SJSA1 (cell line): ENCODE measurements around the gene REC8. TPM values are rescaled to one million over a fixed set of nuclear protein-coding genes. Genes with fewer than 3 reads are reported as not detected.
"Not testable (repeated sequence)": the region's sequence is repeated elsewhere in the genome, so short reads cannot be mapped to it uniquely, and the experiment has no call there.

Experiments used
- DNase-seq, 2 experiments: peaks; one replicate each; pipeline ENCODE4 v3.0.0-alpha.2; 2015 to 2020; ENCODE audit warnings: low spot score in 2 of 2, low read depth in 1 of 2
- H3K27ac ChIP-seq: fragments of 250-450 bp; sonication (Bioruptor Pico); 2 replicates; pipeline ENCODE4 v1.5.1; 2020; ENCODE audit warnings: mild to moderate bottlenecking, moderate library complexity
- H3K27me3 ChIP-seq: fragments of 250-450 bp; sonication (Bioruptor Pico); replicated peaks from 2 replicates; pipeline ENCODE4 v1.5.1; 2020; ENCODE audit warnings: mild to moderate bottlenecking, moderate library complexity
- H3K36me3 ChIP-seq: fragments of 250-450 bp; sonication (Bioruptor Pico); 2 replicates; pipeline ENCODE4 v1.5.1; 2020; ENCODE audit warnings: mild to moderate bottlenecking
- H3K4me1 ChIP-seq: fragments of 250-450 bp; sonication (Bioruptor Pico); replicated peaks from 2 replicates; pipeline ENCODE4 v1.6.1; 2021; ENCODE audit warnings: mild to moderate bottlenecking
- H3K4me3 ChIP-seq: fragments of 250-450 bp; sonication (Bioruptor Pico); 2 replicates; pipeline ENCODE4 v1.5.1; 2020; ENCODE audit warnings: mild to moderate bottlenecking
- H3K9me3 ChIP-seq: fragments of 250-450 bp; sonication (Bioruptor Pico); replicated peaks from 2 replicates; pipeline ENCODE4 v1.5.1; 2020; ENCODE audit warnings: mild to moderate bottlenecking
- total RNA-seq: library from RNA; depleted of rRNA; stranded (reverse); fragments of >200 nt; shearing (Covaris generic); gene quantifications from 2 replicates; pipeline ENCODE4 v1.2.3, GENCODE V29; 2014

REC8 gene
- total RNA-seq, 1 experiment from 2014 or later: 0.47 TPM

DNA sequence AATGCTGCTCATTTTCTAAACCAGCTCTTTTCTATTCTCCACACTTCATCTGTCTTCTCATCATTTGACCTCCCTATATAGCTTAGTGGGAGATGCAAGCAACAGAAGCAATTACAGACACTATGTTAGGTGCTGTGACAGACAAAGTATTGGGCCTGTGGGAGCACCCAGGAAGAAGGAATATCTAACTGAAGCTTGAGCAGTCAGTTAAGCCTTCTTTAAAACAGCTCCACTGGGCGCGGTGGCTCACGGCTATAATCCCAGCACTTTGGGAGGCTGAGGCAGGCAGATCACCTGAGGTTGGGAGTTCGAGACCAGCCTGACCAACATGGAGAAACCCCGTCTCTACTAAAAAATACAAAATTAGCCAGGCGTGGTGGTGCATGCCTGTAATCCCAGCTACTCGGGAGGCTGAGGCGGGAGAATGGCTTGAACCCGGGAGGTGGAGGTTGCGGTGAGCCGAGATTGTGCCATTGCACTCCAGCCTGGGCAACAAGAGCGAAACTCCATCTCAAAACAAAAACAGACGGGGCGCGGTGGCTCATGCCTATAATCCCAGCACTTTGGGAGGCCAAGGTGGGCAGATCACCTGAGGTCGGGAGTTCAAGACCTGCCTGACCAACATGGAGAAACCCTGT lies 31.5 kb downstream of the REC8 start:
- not testable (repeated sequence) for H3K27ac ChIP-seq, H3K9me3 ChIP-seq, H3K4me3 ChIP-seq, H3K27me3 ChIP-seq, H3K4me1 ChIP-seq, DNase-seq
- peaks cover 27% of the 10 kb centered on the region for H3K36me3 ChIP-seq

DNA sequence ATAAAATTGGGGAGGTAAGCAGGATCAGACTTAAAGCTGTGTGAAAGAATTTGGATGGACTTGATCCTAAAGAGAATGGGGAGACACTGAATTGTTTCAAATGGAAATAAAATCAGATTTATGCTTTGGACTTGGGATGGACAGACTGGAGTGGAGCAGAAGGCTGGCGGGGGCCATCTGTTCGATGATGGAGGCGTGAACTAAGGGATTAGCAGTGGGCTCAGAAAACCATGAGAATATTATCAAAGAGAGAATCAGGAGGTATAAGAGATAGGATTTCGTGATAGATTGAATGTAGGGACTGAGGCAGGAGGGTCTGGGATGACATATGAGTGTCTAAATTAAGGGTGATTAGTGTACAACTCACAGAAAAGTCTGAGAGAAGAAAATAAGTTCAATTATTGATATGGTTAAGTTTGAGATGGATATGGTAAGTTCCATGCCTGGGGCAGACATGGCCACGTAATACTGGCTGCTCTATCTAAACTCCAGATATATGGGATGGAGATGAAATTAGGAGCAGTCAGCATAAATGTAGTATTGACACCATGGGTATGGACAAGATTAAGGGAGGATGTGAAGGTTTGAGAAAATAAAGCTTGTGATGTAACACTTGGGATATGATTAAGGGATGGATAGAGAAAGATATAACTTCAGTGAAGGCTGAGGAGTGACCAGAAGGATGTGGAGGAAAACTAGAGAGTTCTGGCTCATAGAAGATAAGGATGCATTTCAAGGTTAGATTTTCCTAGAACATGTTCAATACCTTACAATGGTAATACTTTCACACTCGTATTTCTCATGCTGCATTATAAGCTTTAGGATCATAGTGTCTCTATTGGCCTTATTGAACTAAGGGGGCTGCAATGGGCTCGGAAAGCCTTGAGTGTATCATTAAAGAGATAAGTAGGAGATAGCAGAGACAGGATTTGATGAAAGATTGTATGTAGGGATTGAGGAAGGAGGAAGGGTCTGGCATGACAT lies 32.6 kb downstream of the REC8 start:
- Histone ChIP-seq H3K4me1 (no peaks in the 10 kb centered on the region), H3K36me3 (peaks cover 30% of the 10 kb centered on the region), H3K27ac (no peak overlapping the region), H3K4me3 (no peak overlapping the region), H3K27me3 (no peaks in the 10 kb centered on the region), H3K9me3 (no peaks in the 10 kb centered on the region)
- no peak for DNase-seq

DNA sequence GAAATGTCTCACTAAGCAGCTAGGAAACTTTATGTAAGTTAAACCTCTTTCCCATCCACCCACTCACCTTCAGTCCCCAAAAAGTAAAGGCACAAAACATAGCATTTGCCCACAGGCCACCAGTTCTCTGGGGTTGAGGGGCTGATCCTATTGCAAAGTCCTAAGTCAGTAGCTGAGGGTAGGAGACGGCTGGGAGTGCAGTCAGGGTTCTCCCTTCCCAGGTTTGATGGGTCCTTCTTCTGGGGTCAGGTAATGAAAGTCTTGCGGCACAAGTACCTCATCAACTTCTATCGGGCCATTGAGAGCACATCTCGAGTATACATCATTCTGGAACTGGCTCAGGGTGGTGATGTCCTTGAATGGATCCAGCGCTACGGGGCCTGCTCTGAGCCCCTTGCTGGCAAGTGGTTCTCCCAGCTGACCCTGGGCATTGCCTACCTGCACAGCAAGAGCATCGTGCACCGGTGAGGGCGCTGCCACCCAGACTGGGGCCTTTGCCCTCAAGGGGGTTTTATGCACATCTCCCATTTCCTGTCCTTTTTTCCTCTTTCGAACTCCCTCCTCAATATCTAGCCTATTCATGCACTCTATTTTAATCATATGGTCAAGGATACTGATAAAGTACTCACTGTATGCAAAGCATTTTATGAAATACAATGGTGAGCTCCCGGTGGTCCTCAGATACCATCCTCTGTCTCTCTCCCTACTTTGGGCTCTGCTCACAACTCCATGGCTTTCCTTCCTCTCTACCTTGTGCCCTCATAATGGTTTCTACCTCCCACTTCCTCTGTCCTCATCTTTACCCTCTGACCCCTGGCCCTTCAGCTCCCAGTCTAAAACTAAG lies 34.6 kb downstream of the REC8 start:
- DNase-seq: no peak
- no peaks in the 10 kb centered on the region for H3K9me3 ChIP-seq
- H3K4me3 ChIP-seq: no peak overlapping the region
- no peaks in the 10 kb centered on the region for H3K4me1 ChIP-seq
- H3K27me3 ChIP-seq: no peaks in the 10 kb centered on the region
- peaks cover 50% of the 10 kb centered on the region for H3K36me3 ChIP-seq
- H3K27ac ChIP-seq: no peak overlapping the region

DNA sequence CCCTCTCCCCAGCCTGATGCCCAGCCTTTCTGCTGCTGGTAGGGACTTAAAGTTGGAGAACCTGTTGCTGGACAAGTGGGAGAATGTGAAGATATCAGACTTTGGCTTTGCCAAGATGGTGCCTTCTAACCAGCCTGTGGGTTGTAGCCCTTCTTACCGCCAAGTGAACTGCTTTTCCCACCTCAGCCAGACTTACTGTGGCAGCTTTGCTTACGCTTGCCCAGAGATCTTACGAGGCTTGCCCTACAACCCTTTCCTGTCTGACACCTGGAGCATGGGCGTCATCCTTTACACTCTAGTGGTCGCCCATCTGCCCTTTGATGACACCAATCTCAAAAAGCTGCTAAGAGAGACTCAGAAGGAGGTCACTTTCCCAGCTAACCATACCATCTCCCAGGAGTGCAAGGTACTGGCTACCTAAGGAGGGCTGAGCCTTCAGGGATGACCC lies 35.2 kb downstream of the REC8 start:
- no peak overlapping the region for H3K27ac ChIP-seq
- DNase-seq: no peak
- peaks cover under 1% of the 10 kb centered on the region; the same call in 1 of the 2 replicates for H3K4me1 ChIP-seq
- no peak overlapping the region for H3K4me3 ChIP-seq
- H3K27me3 ChIP-seq: no peaks in the 10 kb centered on the region
- H3K36me3 ChIP-seq: peaks cover 54% of the 10 kb centered on the region
- no peaks in the 10 kb centered on the region for H3K9me3 ChIP-seq

DNA sequence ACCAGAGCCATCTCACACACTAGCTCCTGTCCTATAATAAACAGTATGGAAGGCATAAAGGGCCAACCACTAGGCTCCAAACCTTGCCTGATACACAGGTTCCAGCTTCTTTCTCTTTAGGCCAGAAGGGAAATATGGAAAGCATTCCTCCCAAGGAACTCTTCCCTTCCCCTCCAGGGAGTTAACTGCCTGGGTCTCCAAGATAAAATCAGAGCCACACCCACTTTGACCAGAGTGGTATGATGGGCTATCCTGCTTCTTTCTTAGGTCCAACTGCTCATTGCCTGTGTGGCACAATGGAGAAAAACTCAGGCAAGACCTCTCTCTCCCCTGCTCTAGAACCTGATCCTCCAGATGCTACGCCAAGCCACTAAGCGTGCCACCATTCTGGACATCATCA lies 35.7 kb downstream of the REC8 start:
- Histone ChIP-seq H3K27ac (no peak overlapping the region), H3K4me3 (no peak overlapping the region), H3K27me3 (no peaks in the 10 kb centered on the region), H3K9me3 (no peaks in the 10 kb centered on the region), H3K4me1 (peaks cover 4% of the 10 kb centered on the region; the same call in 1 of the 2 replicates), H3K36me3 (peaks cover 54% of the 10 kb centered on the region)
- no peak for DNase-seq

DNA sequence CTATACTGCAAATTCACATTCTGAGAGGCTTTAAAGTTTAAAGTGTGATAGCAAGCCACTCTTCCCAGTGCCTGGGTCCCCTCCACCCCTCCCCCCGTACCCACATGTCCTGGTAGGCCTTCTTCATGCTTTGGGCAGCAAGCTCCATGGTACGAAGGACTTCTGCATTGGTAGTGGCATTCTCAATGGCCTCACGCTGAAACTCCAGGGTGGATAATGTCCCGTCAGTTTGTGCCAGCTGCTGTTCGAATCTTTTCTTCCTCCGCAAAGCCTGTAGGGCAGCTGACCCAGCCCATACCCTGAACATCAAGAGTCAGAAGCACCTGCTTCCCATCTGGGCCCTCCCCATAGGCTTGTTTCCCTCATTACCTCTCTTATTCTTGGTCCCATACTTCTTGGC lies 39.4 kb downstream of the REC8 start:
- H3K27ac ChIP-seq: no peak overlapping the region
- no peak for DNase-seq
- H3K4me3 ChIP-seq: no peak overlapping the region
- H3K9me3 ChIP-seq: no peaks in the 10 kb centered on the region
- H3K4me1 ChIP-seq: peaks cover 13% of the 10 kb centered on the region
- no peaks in the 10 kb centered on the region for H3K27me3 ChIP-seq
- H3K36me3 ChIP-seq: peaks cover 55% of the 10 kb centered on the region

DNA sequence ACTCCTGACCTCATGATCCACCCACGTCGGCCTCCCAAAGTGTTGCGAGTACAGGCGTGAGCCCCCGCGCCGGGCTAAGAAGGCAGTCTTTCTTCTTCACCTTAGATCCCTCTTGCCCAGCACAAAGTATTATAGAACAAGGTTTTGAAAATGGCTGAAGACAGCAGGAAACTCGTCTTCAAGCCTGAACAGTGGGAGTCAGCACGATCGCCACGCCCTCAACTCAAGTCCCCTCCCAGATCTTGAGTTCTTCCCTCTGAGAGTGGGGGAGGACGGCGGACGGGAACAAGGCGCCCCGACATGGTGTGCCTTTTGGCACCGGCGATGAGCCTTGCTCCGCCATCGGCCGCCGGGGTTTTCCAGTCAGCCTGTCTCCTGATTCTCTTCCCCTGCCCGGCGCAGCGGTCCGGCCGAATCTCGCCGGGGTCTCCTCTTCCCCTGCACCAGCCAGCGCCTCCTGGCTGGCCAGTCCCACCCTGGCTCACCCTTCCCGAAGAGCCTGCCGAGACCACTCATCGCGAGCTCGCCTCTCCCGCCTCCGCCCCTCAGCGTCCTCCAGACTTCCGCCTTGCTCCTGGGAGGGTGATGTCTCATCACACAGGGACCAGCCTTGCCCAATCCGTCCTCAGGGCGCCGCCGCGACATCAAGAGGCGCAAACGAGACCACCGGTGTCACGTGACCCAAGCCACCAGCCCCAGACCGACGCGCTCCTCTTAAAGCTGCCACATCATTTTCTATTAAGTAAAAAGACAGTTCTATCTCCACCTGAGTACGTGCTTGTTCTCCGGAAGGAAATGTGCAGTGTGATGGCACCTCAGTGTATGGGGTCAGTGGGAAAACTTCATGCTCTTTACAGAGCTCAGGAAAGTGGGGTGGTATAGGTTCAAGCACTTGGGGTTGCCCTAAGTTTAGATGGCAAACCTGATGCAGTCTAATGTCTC lies 41.3 kb downstream of the REC8 start, which contains the start of gene CHMP4A:
Gene CHMP4A (minus strand): TSS at position 565 of the 942 bp plus-strand sequence. CDS start 49 bp downstream, at position 516.
- Histone ChIP-seq H3K36me3 (peaks cover 55% of the 10 kb centered on the region), H3K9me3 (no peaks in the 10 kb centered on the region), H3K27ac (peak within 1 kb of the TSS; percentile 93), H3K27me3 (no peaks in the 10 kb centered on the region), H3K4me3 (peak within 1 kb of the TSS; percentile 62), H3K4me1 (peaks cover 13% of the 10 kb centered on the region)
- DNase-seq: peak; percentile 97 to 98

DNA sequence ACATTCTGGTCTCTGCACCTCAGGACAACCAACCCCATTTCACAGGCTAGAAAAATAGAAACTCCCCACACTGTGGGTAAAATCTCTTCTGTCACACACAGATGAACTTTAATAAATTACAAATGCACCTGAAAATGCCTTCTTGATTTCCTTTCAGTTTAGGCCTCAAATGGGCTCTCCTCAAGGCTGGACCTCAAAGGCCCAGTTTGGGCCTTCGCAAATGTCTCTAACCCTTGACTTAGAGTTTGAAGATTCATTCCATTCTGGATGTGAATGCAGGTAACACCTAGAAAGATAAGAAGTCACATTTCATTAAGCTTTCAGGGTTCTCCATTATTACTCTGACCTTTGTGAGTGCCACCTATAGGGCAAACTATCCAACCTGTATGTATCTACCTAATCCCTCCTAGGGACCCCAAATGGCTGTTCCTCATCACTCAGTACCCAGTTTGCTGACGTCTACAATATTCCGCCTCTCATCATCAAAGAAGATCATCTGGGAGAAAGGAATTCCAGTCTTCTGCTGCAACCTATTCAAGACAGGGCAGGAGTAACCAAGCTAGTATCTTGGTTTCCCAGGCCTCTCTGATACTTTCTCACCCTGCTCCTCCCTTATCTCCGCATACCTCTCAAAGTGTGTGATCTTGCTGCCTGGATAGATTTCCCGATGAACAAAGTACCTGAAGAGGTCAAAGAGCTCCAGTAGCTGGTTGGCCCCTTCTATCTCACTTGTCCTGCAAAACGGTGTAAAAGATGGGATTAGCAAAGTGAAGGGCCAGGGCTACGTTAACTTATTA lies 42.2 kb downstream of the REC8 start:
- H3K36me3 ChIP-seq: peaks cover 56% of the 10 kb centered on the region

DNA sequence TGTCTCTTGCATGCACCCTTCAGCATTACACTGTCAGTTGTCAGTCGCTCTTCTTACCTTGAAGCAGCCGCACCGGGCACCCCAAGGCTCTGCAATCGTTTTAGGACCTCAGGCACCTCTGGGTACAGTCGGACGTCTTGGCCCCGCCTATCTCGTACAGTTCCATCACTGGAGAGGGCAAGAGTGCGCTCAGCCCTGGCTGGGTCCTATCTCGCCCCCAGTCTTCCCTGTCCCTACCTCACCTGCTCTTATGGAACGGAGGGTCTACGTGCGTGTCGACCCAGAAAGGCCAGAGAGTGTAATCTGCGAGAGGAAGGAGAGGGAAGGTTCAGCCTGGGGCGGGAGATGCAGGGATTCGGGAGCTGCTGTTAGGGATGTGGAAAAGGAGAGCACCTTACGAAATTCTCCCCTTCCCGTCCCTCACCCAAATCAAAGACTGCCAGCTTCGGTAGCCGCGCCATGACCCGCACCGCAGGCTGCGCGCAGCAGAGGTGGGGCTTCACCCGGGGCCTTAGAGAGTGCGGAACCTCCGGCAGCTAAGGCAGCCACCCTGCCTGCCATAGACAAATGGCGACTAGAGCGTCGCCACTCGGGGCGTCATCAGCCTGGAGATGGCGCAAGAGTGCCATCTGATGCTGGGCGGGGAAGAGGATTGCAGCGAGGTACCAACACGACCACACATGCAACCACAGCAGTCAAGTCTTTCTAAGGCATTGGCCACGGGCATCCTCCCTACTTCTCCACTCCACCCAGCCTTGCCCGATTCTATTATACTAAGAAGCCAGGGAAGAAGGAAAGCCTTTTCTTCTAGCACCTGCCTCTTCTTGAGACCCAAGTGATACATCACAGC lies 43.8 kb downstream of the REC8 start, which contains the start of gene MDP1:
Gene MDP1 (minus strand): TSS at position 572 of the 850 bp plus-strand sequence. CDS start 111 bp downstream, at position 461.
- H3K9me3 ChIP-seq: no peaks in the 10 kb centered on the region
- peaks cover 41% of the 10 kb centered on the region for H3K36me3 ChIP-seq
- H3K4me3 ChIP-seq: peak within 1 kb of the TSS; percentile 47

More for the DNA sequence above, 42.2 kb downstream of the REC8 start:
- Histone ChIP-seq H3K27me3 (no peaks in the 10 kb centered on the region), H3K9me3 (no peaks in the 10 kb centered on the region), H3K27ac (no peak overlapping the region; the same call in 1 of the 2 replicates), H3K4me1 (peaks cover 13% of the 10 kb centered on the region), H3K4me3 (peak overlapping the region; percentile 62)
- no peak for DNase-seq

DNA sequence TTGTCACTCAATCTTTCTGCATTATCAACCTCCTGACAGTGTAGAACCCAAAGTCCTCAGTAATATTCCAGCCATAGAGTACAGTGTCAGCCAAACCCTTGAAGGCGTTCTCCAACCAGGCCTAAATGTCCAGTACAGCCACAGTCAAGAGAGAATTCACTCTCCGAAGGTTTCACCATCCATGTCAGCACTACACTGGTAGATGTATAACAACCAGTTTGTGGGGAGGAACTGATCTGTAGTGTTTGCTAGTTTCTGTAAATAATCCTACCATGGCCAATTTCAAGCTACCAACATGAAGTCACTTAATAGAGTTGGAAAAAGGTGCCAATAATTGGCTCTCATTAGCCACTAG lies 44.4 kb downstream of the REC8 start:
- peak overlapping the region; percentile 47; the same call in 1 of the 2 replicates for H3K4me3 ChIP-seq
- H3K27ac ChIP-seq: no peak overlapping the region
- H3K9me3 ChIP-seq: no peaks in the 10 kb centered on the region
- DNase-seq: peak in 1 of 2 experiments; percentile 19
- H3K27me3 ChIP-seq: no peaks in the 10 kb centered on the region
- H3K4me1 ChIP-seq: peaks cover 13% of the 10 kb centered on the region
- peaks cover 35% of the 10 kb centered on the region for H3K36me3 ChIP-seq

More for the DNA sequence above, 43.8 kb downstream of the REC8 start, which contains the start of gene MDP1:
- peak; percentile 72 to 76 for DNase-seq
- peaks cover 13% of the 10 kb centered on the region for H3K4me1 ChIP-seq
- 0 out of 2 replicates have a peak within 1 kb of the TSS, but pooled peaks have one; percentile 1 for H3K27ac ChIP-seq
- no peaks in the 10 kb centered on the region for H3K27me3 ChIP-seq

DNA sequence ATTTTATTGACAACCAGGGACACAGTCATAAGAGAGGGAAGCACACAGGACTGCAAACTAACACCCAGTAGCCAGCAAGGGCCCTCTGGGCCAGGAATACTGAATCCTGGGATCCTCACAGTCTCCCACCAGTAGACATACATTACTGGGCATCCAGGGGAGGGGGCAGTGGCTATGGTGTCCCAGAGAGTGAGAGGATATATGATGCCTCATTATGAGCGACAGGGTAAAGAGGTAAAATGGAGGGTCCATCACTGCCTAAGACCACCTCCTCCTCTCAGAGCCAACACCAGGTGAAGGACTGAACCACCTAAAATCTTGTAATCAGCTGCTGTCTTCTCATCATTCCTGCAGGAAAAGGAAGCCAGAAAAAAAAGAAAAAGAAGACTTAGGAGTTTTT lies 45.0 kb downstream of the REC8 start:
- not testable (repeated sequence) for H3K9me3 ChIP-seq, H3K27me3 ChIP-seq, H3K4me3 ChIP-seq, H3K27ac ChIP-seq, DNase-seq
- Histone ChIP-seq H3K4me1 (peaks cover 13% of the 10 kb centered on the region), H3K36me3 (peaks cover 29% of the 10 kb centered on the region)
